ENCODE measurements around the gene FERMT3. TPM values are rescaled to one million over a fixed set of nuclear protein-coding genes. Genes with fewer than 3 reads are reported as not detected.

FERMT3 gene
- total and polyA plus RNA-seq, 7 experiments from 2014 or later: 77.1 to 209 (median 120) TPM

- no peak overlapping the region for H3K27ac ChIP-seq (ENCODE audit: low read depth, low read length)
- ATAC-seq: no peak
- DNase-seq: no peak
- intact Hi-C loops (cut with micrococcal nuclease): no loop called here
- H3K4me1 Mint-ChIP-seq: peaks cover 0 to 26% (median 3%) of the 10 kb centered on the region in 7 donors
- H3K4me1 ChIP-seq (ENCODE audit: control insufficient read depth in 2 of 2, insufficient read depth in 2 of 2, low read length in 2 of 2): no peaks in the 10 kb centered on the region
- ChIA-PET POLR2A (interaction anchor here (1.1 kb wide), 1 partner anchor 105 kb away, joined by 3 read pairs; no protein-coding TSS in a partner anchor), CTCF (no interaction called here)
- H3K4me3 ChIP-seq (ENCODE audit: low read length): no peak overlapping the region
- no peak overlapping the region for H3K4me3 Mint-ChIP-seq
- H3K9me3 Mint-ChIP-seq: no peaks in the 10 kb centered on the region
- no peaks in the 10 kb centered on the region for H3K27me3 ChIP-seq (ENCODE audit: control insufficient read depth in 2 of 2, insufficient read depth in 2 of 2, low read length in 2 of 2)
- peaks cover 28 to 95% (median 31%) of the 10 kb centered on the region in 3 experiments for H3K36me3 ChIP-seq (ENCODE audit: control insufficient read depth in 2 of 3, insufficient read depth in 3 of 3, low read length in 3 of 3)
- no peaks in the 10 kb centered on the region for H3K27me3 Mint-ChIP-seq
- peaks cover 5 to 59% (median 31%) of the 10 kb centered on the region in 5 donors for H3K36me3 Mint-ChIP-seq
- no peaks in the 10 kb centered on the region for H3K9me3 ChIP-seq (ENCODE audit: control insufficient read depth in 2 of 3, low read length in 3 of 3)
- peak overlapping the region in 1 of 9 donors; percentile 14 for H3K27ac Mint-ChIP-seq
Measured at GRCh38 chr11:64198511-64198910, 8.0 kb upstream of the FERMT3 start.

DNA sequence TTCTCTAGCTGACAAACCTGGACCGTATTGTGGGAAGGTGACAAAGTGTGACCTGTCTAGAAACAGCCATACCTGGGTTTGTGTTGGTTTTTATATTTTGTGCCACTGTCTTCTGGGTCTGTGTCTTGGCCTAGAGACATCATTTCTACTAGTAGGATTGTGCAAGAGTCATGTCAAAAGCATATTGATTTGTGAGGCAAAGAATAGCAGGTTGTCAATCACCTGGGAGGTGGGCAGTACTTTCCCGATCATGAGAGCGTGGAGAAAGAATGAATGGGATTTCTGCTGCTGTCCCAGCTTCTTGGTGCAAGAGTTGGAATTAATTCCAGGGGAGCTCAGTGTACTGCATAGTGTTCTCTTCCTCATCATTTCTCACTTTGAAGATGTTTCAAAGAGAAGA lies 5.0 kb upstream of the FERMT3 start:
- Histone ChIP-seq H3K9me3 (ENCODE audit: control insufficient read depth in 2 of 3, low read length in 3 of 3) (no peaks in the 10 kb centered on the region), H3K4me1 (ENCODE audit: control insufficient read depth in 2 of 2, insufficient read depth in 2 of 2, low read length in 2 of 2) (peaks cover 17 to 21% of the 10 kb centered on the region in 2 donors), H3K27me3 (ENCODE audit: control insufficient read depth in 2 of 2, insufficient read depth in 2 of 2, low read length in 2 of 2) (no peaks in the 10 kb centered on the region), H3K36me3 (ENCODE audit: control insufficient read depth in 2 of 3, insufficient read depth in 3 of 3, low read length in 3 of 3) (peaks cover 9 to 73% (median 19%) of the 10 kb centered on the region in 3 experiments), H3K4me3 (ENCODE audit: low read length) (no peak overlapping the region), H3K27ac (ENCODE audit: low read depth, low read length) (no peak overlapping the region)
- H3K9me3 Mint-ChIP-seq: no peaks in the 10 kb centered on the region
- no peaks in the 10 kb centered on the region for H3K27me3 Mint-ChIP-seq
- ChIA-PET CTCF (interaction anchor here (0.7 to 2.1 kb wide), 3 partner anchors 12 to 67 kb away, joined by 3 to 5 read pairs (median 3); no protein-coding TSS in a partner anchor), POLR2A (interaction anchor here (1.0 to 1.2 kb wide), 3 partner anchors 48 to 102 kb away, joined by 3 to 7 read pairs (median 4); no protein-coding TSS in a partner anchor)
- ATAC-seq: no peak
- peaks cover 5 to 45% (median 24%) of the 10 kb centered on the region in 5 donors for H3K36me3 Mint-ChIP-seq
- H3K27ac Mint-ChIP-seq: peak overlapping the region in 2 of 9 donors; percentile 14 to 43
- H3K4me1 Mint-ChIP-seq: peaks cover 15 to 44% (median 23%) of the 10 kb centered on the region in 7 donors
- no peak overlapping the region for H3K4me3 Mint-ChIP-seq
- no peak for DNase-seq
- intact Hi-C loops (cut with micrococcal nuclease): no loop called here

DNA sequence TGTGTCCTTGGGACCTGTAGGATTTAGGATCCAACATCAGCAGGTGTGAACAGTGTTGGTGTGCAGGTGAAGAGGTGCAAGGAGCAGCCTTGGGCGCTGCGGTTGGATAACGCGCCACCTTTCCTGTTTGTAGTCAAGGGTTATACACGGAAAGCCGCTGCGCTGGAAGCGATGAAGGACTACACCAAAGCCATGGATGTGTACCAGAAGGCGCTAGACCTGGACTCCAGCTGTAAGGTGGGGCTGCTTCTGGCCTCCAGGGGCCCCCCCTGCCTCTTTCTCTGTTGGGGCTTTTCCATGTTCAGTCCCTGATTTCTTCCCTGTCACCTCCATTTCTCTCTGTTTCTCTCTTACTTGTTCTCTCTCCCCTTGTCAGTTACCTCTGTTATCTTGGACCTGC lies 3.5 kb upstream of the FERMT3 start:
- H3K36me3 Mint-ChIP-seq: peaks cover 0 to 45% (median 15%) of the 10 kb centered on the region in 5 donors
- H3K4me3 Mint-ChIP-seq: no peak overlapping the region
- no peaks in the 10 kb centered on the region for H3K27me3 ChIP-seq (ENCODE audit: control insufficient read depth in 2 of 2, insufficient read depth in 2 of 2, low read length in 2 of 2)
- CTCF ChIA-PET: interaction anchor here (1.5 to 7.4 kb wide), 4 partner anchors 22 to 100 kb away, joined by 3 to 165 read pairs (median 66); partner anchors contain the start of genes CATSPERZ, ESRRA, NUDT22 and TRPT1
- intact Hi-C loops (cut with micrococcal nuclease): no loop called here
- peaks cover 18 to 23% of the 10 kb centered on the region in 2 donors for H3K4me1 ChIP-seq (ENCODE audit: control insufficient read depth in 2 of 2, insufficient read depth in 2 of 2, low read length in 2 of 2)
- no peak for ATAC-seq
- H3K27me3 Mint-ChIP-seq: no peaks in the 10 kb centered on the region
- peaks cover 15 to 39% (median 28%) of the 10 kb centered on the region in 7 donors for H3K4me1 Mint-ChIP-seq
- no peak overlapping the region for H3K4me3 ChIP-seq (ENCODE audit: low read length)
- no peaks in the 10 kb centered on the region for H3K9me3 ChIP-seq (ENCODE audit: control insufficient read depth in 2 of 3, low read length in 3 of 3)
- peaks cover 0 to 67% (median 8%) of the 10 kb centered on the region in 3 experiments for H3K36me3 ChIP-seq (ENCODE audit: control insufficient read depth in 2 of 3, insufficient read depth in 3 of 3, low read length in 3 of 3)
- POLR2A ChIA-PET: interaction anchor here (0.7 to 11.2 kb wide), 5 partner anchors 16 to 42 kb away, joined by 3 to 220 read pairs (median 4); partner anchors contain the start of genes FKBP2, NUDT22, STIP1 and TRPT1
- H3K9me3 Mint-ChIP-seq: no peaks in the 10 kb centered on the region
- H3K27ac ChIP-seq (ENCODE audit: low read depth, low read length): no peak overlapping the region
- DNase-seq: no peak
- H3K27ac Mint-ChIP-seq: no peak overlapping the region

DNA sequence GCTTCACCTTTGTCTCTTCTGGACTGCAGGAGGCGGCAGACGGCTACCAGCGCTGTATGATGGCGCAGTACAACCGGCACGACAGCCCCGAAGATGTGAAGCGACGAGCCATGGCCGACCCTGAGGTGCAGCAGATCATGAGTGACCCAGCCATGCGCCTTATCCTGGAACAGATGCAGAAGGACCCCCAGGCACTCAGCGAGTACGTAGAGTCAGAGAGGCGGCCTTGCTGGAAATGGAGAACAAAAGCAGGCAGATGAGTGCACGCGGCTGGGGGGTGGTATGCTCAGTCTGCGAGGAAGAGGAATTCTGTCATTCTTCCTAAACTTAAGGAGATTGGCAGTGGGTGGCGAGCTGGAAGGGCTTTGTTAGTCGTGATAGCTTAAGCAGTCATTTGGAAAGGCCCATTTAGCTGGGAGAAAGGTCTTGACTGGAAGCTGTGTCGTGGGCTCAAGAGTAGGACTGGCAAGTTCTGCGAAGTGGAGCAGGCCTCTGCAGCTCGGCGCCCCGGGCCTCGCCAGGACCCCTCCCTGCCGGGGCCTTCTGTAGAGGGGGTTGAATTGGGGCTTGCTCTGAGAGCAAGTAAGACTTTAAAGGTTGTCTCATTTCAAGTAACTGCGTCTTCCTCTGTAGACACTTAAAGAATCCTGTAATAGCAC lies 3.0 kb upstream of the FERMT3 start:
- ChIA-PET CTCF (interaction anchor here (1.1 to 7.4 kb wide), 13 partner anchors 9 to 142 kb away, joined by 3 to 165 read pairs (median 16); partner anchors contain the start of genes BAD, CATSPERZ, ESRRA and NUDT22), POLR2A (interaction anchor here (0.8 to 11.2 kb wide), 9 partner anchors 17 to 329 kb away, joined by 3 to 220 read pairs (median 58); partner anchors contain the start of genes CATSPERZ, CCDC88B, ESRRA and FKBP2)
- H3K9me3 ChIP-seq (ENCODE audit: control insufficient read depth in 2 of 3, low read length in 3 of 3): no peaks in the 10 kb centered on the region
- no peaks in the 10 kb centered on the region for H3K27me3 ChIP-seq (ENCODE audit: control insufficient read depth in 2 of 2, insufficient read depth in 2 of 2, low read length in 2 of 2)
- peaks cover 0 to 63% (median 8%) of the 10 kb centered on the region in 3 experiments for H3K36me3 ChIP-seq (ENCODE audit: control insufficient read depth in 2 of 3, insufficient read depth in 3 of 3, low read length in 3 of 3)
- Mint-ChIP-seq H3K27me3 (no peaks in the 10 kb centered on the region), H3K4me3 (no peak overlapping the region), H3K4me1 (peaks cover 19 to 43% (median 32%) of the 10 kb centered on the region in 7 donors), H3K9me3 (no peaks in the 10 kb centered on the region), H3K36me3 (peaks cover 0 to 47% (median 15%) of the 10 kb centered on the region in 5 donors), H3K27ac (peak overlapping the region in 2 of 9 donors; percentile 31 to 59)
- H3K4me1 ChIP-seq (ENCODE audit: control insufficient read depth in 2 of 2, insufficient read depth in 2 of 2, low read length in 2 of 2): peaks cover 24 to 28% of the 10 kb centered on the region in 2 donors
- ATAC-seq: no peak
- H3K27ac ChIP-seq (ENCODE audit: low read depth, low read length): no peak overlapping the region
- intact Hi-C loops (cut with micrococcal nuclease): loop anchor here (1.0 to 2.0 kb wide), 8 partner anchors 17 to 449 kb away; partner anchors contain the start of genes DNAJC4 (in 1 of the 2), GPR137 (in 1 of the 2), NUDT22 (in 1 of the 2) and PLCB3 (in 1 of the 2)
- H3K4me3 ChIP-seq (ENCODE audit: low read length): no peak overlapping the region
- no peak for DNase-seq

GRCh38 chr11:64204080-64204440 lies 2.5 kb upstream of the FERMT3 start:
- peaks cover 0 to 48% (median 15%) of the 10 kb centered on the region in 5 donors for H3K36me3 Mint-ChIP-seq
- Histone ChIP-seq H3K36me3 (ENCODE audit: control insufficient read depth in 2 of 3, insufficient read depth in 3 of 3, low read length in 3 of 3) (peaks cover 0 to 63% (median 8%) of the 10 kb centered on the region in 3 experiments), H3K9me3 (ENCODE audit: control insufficient read depth in 2 of 3, low read length in 3 of 3) (no peaks in the 10 kb centered on the region), H3K4me1 (ENCODE audit: control insufficient read depth in 2 of 2, insufficient read depth in 2 of 2, low read length in 2 of 2) (peaks cover 28 to 32% of the 10 kb centered on the region in 2 donors), H3K27me3 (ENCODE audit: control insufficient read depth in 2 of 2, insufficient read depth in 2 of 2, low read length in 2 of 2) (no peaks in the 10 kb centered on the region), H3K4me3 (ENCODE audit: low read length) (no peak overlapping the region), H3K27ac (ENCODE audit: low read depth, low read length) (no peak overlapping the region)
- H3K4me3 Mint-ChIP-seq: no peak overlapping the region
- peak overlapping the region in 7 of 9 donors; percentile 43 to 98 (median 80) for H3K27ac Mint-ChIP-seq
- POLR2A ChIA-PET: interaction anchor here (0.8 to 11.2 kb wide), 13 partner anchors 14 to 329 kb away, joined by 3 to 220 read pairs (median 48); partner anchors contain the start of genes CATSPERZ, CCDC88B, DNAJC4 and ESRRA
- intact Hi-C loops (cut with micrococcal nuclease): loop anchor here (1.0 to 2.0 kb wide), 8 partner anchors 18 to 449 kb away; partner anchors contain the start of genes DNAJC4 (in 1 of the 2), GPR137 (in 1 of the 2), NUDT22 (in 1 of the 2) and PLCB3 (in 1 of the 2)
- CTCF ChIA-PET: interaction anchor here (0.6 to 7.4 kb wide), 33 partner anchors 8 to 467 kb away, joined by 3 to 165 read pairs (median 5); partner anchors contain the start of genes BAD, CATSPERZ, ESRRA and FKBP2
- H3K9me3 Mint-ChIP-seq: no peaks in the 10 kb centered on the region
- peaks cover 21 to 48% (median 36%) of the 10 kb centered on the region in 7 donors for H3K4me1 Mint-ChIP-seq
- ATAC-seq (no peak), DNase-seq (no peak)
- H3K27me3 Mint-ChIP-seq: no peaks in the 10 kb centered on the region

GRCh38 chr11:64204464-64204989 lies 2.0 kb upstream of the FERMT3 start:
- POLR2A ChIA-PET: interaction anchor here (0.7 to 11.2 kb wide), 17 partner anchors 14 to 1351 kb away, joined by 3 to 220 read pairs (median 14); partner anchors contain the start of genes CATSPERZ, CCDC88B, DNAJC4 and ESRRA
- no peaks in the 10 kb centered on the region for H3K27me3 Mint-ChIP-seq
- Histone ChIP-seq H3K4me3 (ENCODE audit: low read length) (no peak overlapping the region), H3K27ac (ENCODE audit: low read depth, low read length) (no peak overlapping the region), H3K27me3 (ENCODE audit: control insufficient read depth in 2 of 2, insufficient read depth in 2 of 2, low read length in 2 of 2) (no peaks in the 10 kb centered on the region), H3K9me3 (ENCODE audit: control insufficient read depth in 2 of 3, low read length in 3 of 3) (no peaks in the 10 kb centered on the region), H3K4me1 (ENCODE audit: control insufficient read depth in 2 of 2, insufficient read depth in 2 of 2, low read length in 2 of 2) (peaks cover 28 to 32% of the 10 kb centered on the region in 2 donors), H3K36me3 (ENCODE audit: control insufficient read depth in 2 of 3, insufficient read depth in 3 of 3, low read length in 3 of 3) (peaks cover 0 to 65% (median 8%) of the 10 kb centered on the region in 3 experiments)
- H3K4me1 Mint-ChIP-seq: peaks cover 25 to 51% (median 36%) of the 10 kb centered on the region in 7 donors
- CTCF ChIA-PET: interaction anchor here (0.6 to 7.4 kb wide), 38 partner anchors 9 to 577 kb away, joined by 3 to 165 read pairs (median 4); partner anchors contain the start of genes BAD, CATSPERZ, ESRRA and FKBP2
- intact Hi-C loops (cut with micrococcal nuclease): loop anchor here (1.0 to 2.0 kb wide), 8 partner anchors 18 to 448 kb away; partner anchors contain the start of genes DNAJC4 (in 1 of the 2), GPR137 (in 1 of the 2), NUDT22 (in 1 of the 2) and PLCB3 (in 1 of the 2)
- peak; percentile 61 to 89 (median 83) for DNase-seq
- H3K9me3 Mint-ChIP-seq: no peaks in the 10 kb centered on the region
- peak overlapping the region; percentile 43 to 98 (median 86) for H3K27ac Mint-ChIP-seq
- peak; percentile 75 for ATAC-seq
- H3K4me3 Mint-ChIP-seq: peak overlapping the region; percentile 27 to 87 (median 68)
- peaks cover 0 to 50% (median 15%) of the 10 kb centered on the region in 5 donors for H3K36me3 Mint-ChIP-seq
